Measurements from ENCODE around the gene MRPL58.
"Not testable (repeated sequence)": the region's sequence is repeated elsewhere in the genome, so short reads cannot be mapped to it uniquely, and the experiment has no call there.

The MRPL58 gene

DNA sequence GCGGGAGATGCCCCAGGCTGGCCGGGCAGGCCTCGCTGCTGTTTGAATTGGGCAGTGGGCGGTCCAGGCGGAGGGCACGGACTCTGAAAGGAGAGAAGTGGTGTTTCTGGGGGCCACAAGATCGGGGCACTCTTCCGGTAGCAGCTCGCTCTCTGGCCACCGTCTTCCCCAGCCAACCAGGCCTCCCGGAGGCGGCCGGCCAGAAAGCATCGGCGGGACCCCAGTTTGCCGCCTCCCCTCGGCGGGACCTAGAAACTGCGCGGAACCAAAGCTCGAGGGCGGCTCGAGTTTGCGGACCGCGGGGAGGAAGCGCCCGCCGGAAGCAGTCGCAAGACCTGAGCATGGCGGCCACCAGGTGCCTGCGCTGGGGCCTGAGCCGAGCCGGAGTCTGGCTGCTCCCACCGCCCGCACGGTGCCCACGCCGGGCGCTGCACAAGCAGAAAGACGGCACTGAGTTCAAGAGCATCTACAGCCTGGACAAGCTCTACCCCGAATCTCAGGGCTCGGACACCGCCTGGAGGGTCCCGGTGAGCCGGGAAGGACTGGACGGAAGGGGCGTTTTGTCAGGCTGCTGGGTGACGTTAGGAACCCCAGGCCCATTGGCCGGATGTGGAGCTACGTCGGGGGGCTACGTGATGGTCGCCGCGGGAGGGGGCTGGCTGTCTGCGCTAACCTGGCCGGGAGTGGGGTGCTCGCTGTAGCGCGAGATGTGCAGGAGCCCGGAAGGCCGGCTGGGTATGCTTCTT is at the start of gene MRPL58:
Gene MRPL58 (plus strand): TSS at position 325 of the 746 bp plus-strand sequence. CDS start 17 bp downstream, at position 342.
- peak; percentile 47 to 73 for DNase-seq

DNA sequence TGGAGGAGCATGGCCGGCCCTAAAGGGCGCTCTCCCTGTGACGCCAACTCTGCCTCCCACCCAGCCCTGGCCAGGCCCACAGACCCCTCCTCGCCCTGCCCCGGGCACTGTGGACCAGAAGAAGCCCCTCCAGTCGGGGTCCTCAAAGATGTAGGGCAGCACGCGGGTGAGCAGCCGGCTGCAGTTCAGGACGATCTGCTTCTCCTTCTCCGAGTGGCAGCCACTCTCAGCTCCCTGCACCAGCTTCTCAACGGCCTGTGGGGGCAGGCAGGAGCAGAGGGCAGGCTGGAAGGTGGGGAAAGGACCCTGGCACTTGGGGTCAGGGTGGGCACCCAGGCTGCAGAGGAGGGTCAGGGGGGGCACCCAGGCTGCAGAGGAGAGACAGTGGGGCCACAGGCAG is 48.8 kb upstream of the MRPL58 start:
- DNase-seq = no peak

DNA sequence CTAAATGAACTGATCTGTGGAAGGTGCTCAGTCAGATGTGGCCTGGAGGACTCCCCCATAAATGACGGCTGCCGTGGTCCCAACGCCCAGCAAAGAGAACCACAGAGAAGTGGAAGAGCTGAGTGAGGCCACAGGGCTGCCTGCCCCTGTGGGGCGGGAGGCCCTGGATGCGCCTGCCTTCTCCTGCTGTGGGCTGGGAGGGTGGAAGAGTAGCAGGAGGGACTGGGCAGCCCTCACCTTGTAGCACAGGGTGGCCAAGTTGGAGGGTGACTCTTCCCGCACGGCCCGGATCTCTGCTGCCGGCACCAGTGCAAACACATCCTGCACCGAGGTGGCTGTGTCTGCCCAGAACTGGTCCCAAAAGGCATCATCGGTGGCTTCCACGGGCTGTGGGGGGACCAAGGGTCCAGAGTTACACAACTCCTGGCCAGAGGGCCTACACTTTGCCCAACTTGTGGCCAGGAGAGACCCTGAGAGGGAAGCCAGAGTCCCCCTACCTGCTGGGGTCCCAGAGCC is 48.2 kb upstream of the MRPL58 start:
- no peak for DNase-seq

DNA sequence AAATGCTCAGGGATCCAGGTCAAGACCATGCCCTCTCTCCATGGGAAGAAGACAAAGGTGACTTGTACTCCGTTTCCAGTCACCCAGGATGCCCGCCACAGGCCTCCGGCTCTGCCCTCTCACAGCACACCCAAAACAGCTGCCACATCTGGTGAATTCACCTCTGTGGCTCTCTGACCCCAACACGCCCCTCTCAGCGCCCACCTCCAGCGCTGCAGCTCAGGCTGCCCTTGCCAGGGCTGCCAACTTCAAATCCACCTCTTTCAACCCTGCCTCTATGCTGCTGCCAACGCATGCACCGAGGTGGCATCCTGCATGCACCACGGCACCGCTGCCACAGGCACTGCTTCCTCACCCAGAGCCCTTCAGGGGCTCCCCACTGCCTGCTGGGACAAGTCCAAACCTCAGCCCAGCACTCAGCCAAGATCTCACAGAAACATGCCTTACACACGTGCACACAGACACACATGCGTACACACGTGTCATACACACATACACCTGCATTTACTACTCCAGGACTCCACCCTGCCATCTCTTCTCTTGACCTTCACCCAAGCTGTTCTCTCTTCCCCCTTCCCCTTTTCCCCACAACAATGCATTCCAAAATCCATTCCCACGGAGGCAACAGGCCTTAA is 47.4 kb upstream of the MRPL58 start:
- DNase-seq = no peak

DNA sequence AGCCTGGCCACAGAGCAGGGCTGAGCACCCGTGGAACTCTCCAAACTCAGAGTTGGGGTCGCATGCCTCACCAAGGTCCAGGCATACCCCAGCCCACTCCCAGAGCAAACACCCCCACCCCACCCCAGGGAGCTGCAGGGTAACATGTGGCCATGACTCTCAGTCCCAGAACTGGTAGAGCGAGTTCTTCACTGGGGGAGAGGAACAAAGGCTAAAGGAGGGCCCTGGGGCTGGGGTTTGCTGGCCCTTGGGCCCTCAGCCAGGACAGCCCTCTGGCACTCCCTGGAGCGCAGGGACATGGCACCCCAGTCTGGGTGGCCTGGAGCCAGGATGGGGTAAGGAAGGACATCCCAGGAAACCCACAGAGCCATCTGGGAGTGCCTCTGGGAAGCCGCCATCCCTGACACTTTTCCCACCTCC is 44.1 kb upstream of the MRPL58 start:
- DNase-seq = no peak

DNA sequence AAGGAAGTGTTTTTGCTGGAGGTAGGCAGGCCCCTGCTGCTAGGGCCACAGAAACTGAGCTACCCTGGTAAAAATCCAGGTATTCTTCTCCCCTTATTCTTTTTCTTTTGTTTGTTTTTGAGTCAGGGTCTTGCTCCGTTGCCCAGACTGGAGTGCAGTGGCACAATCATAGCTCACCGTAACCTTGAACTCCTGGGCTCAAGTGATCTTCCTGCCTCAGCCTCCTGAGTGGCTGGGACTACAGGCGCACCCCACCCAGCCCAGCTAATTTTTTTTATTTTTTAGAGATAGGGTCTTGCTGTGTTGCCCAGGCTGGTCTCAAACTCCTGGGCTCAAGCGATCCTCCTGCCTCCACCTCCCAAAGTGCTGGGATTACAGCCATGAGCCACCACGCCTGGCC is 43.0 kb upstream of the MRPL58 start:
- not testable (repeated sequence) for DNase-seq

DNA sequence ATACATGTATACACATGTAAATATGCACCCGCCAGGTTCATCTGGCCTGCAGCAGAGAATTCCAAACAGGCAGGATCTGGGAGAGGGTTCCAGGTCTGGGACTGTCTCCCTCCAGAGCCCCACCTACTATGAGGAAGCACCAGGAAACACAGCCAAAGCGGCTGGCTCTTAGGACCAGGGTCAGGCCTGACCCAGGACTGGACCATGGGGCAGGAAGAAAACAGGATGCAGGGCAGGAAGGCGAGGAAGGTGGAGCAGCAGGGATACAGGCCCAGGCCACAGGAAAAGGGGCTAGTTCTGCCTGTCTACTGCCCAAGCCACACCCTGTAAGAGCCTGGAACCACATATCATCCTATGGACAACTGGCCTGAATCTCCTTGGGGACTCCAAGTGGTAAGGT is 42.1 kb upstream of the MRPL58 start:
- no peak for DNase-seq

DNA sequence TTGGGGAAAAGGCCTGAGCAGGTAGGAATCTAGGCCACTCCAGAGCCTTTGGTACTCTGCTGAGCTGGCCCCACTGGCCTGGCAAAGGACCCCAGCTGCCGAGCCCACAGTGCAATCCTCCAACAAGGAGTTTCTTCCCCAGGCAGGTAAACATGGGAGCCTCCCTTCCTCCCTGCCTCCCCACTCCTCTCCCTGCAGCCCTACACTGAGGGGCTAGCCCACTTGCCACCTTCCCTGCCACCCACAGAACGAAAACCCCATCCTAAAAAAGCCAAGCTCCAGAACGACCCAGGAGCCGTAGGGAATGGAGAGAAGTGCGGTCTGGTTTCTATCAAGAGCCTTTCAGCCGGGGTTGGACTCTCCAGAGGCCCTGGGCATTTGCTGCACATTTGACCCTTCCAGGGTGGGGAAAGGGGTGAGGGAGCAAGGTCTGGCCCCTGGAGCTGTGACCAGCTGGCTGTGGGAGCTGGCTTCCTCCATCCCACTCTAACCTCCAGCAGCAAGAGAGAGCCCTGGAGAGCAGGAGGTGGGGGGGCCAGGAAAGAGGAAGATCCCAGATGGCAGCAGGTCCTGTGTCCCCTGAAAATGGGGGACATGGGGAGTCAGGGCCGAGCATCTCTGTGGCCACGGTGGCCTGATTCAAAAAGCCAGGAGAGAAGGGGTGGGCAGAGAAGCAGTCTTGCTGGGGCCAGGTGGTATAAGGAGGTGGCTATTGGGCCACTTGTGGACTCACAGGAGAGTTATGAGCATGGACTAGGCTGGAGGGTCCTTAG is 41.2 kb upstream of the MRPL58 start:
- DNase-seq = no peak

DNA sequence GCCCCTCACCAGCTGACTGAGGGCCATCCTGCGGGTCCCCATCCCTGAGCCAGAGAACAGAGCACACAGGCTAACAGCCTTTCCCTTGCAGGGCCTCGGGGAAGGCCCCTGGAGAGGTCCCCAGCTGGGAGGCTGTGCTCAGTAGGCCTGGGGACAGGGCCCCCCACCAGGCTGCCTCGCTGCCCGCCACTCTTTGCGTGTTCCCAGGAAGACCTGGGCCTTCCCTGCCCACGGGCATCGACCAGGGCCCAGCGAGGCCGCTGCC is 40.7 kb upstream of the MRPL58 start:
- DNase-seq = no peak

DNA sequence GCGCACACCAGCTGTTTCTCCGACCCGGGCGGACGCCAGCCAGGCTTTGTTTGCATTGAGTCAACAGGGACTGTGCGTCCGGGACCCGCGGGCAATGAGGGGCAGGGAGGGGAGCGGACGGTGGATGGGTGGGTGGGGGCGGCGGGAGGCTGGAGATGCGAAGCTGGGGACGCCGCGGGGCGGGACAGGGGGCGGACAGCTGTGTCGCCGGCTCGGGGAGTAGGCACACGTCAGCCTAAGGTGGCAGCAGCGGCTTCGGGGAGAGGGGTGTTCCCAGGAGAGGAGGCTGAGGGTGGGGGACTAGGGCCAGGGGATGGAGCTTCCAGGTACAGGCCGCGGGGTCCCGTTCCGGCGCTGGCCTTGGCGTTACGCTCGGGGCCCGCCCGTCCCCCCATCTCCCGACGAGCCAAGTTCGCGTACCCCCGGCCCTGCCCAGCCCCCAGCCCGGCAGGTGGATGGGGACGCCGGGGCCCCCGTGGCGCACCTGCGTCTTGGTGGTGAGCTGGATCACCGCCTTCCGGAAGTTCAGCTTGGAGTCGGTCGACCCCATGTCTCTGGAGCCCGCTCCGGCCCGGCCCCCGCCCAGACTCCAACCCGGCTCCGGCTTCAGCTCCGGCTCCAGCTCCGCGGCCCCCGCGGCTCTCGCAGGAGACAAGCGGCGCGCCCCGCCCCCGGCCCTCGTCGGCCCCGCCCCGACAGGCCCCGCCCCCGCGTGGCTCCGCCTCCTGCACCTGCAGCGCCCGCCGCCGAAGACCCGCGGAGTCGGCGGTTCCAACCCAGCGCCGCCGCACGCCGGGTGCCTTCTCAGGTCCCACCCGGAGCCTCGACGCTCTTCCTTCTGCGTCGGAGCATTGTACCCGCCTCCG is 40.1 kb upstream of the MRPL58 start, which contains the start of gene HID1:
Gene HID1 (minus strand): TSS at position 653 of the 866 bp plus-strand sequence. CDS start 103 bp downstream, at position 550.
- DNase-seq = no peak

DNA sequence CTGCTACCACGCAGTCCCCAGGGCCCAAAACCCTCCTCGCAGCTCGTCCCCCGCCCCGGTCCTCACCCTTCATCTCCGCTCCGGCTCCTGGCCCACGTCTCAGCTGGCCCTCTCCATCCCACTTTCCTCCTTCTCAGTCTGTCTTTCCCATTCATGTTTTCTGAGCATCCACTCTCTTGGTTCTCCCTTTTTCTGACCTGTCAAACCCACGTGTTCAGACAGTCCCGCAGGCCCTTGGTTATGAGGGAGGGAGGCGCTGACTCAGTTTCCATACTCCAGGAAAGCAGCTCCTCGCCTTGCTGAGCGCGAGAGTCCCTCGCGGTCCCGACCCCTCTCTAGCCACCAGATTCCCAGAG is 39.5 kb upstream of the MRPL58 start:
- DNase-seq = no peak

DNA sequence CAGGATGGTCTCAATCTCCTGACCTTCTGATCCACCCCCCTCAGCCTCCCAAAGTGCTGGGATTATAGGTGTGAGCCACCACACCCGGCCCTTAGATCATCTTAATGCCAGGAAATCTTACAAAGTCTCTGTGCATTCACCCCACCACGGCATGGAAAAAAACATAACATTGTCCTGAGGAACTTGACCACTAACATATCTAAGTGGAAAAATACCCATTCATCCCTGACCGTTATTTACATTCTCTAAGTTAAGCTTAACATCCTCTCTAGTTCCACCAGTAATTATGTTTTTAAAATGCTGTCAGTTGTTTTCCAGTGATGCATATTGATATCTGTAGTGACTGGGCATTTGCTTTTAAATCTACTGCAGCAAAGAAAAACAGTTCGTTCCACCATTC is 36.5 kb upstream of the MRPL58 start:
- DNase-seq = no peak

DNA sequence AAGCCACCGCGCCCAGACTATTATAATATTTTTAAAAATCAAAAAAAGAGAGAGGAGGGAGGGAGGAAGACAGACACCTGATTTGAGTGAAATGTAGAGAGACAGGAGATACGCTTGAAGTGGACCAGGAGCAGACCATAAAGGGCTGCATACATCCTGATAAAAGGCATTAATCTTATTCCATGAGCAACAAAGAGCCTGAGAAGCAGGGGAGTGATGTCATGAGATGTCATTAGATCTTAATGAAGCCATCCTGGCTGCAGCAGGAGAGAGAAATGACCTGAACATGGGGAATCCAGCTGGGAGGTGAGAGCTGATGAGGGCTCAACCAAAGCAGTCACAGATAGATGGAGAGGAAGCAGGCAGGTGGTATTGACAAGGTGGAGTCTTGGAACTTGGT is 34.7 kb upstream of the MRPL58 start:
- no peak for DNase-seq

DNA sequence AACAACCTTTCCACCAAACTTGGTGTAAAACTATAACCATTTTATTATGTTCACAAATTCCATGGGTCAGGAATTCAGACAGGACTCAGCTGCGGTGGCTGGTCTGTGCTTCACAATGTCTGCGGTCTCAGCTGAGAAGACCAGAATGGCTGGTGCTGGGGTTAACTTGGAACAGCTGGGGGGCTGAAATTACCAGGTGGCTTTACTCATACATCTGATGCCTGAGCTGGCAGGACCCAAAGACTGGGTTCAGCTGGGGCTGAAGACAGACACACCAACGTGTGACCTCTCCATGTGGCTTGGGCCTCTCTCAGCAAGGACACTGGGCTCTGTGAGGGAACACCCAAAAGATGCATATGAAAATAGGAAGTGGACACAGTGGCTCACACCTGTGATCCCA is 34.2 kb upstream of the MRPL58 start:
- DNase-seq = no peak

DNA sequence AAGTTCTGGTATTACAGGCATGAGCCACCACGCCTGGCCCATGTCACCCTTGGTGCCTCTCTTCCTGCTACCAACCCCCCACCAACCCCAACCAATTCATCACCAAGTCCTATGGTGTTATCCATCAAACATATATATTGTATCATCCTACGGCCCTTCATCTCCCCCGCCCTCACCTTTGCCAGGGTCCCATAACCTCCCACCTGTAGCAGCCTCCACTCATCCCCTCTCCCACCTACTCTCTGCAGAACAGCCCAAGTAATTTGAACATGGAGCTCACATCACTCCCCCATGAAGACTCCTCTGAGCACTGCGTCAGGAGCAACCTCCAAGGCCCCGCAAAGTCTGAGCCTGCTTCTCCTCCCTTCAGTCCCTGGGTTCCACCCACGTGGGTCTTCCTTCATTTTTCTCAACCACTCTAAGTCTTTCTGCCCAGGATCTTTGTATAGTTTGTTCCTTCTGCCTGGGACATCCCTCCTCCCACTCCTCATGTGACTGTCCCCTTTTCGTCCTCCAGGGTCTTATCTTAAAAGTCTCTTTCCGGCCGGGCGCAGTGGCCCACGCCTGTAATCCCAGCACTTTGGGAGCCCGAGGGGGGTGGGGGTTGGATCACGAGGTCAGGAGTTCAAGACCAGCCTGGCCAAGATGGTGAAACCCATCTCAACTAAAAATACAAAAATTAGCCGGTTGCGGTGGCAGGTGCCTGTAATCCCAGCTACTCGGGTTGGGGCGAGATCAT is 32.9 kb upstream of the MRPL58 start:
- no peak for DNase-seq

DNA sequence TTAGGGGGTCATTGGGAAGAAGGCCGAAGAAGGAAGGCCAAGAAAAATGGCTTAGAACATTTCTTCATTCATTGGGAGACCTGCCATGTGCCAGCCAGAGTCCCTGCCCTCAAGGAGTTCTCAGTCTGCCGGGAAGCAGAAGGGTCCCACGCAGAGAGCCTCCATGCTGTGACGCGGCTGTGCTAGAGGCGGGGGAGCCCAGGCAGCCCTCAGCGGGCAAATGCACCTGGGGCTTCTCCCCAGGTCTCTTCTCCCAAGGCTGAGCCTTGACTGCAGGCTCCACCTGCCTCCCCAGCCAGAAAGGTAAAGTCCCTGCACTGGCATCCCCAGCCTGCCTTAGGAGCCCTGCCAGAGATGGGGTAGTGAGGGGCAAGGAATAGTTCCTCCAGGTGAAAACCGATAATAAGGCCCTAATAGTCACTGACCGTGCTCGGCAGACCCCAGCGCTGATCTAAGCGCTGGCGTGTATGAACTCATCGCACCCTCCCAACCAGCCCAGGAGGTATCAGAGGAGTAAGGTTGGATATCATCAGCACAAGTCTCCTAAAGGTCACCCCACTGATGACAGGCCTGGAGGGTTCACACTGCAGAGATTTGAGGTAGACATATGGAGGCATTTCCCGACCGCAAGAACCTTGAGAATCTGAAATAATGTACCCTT is 31.0 kb upstream of the MRPL58 start:
- DNase-seq = no peak

DNA sequence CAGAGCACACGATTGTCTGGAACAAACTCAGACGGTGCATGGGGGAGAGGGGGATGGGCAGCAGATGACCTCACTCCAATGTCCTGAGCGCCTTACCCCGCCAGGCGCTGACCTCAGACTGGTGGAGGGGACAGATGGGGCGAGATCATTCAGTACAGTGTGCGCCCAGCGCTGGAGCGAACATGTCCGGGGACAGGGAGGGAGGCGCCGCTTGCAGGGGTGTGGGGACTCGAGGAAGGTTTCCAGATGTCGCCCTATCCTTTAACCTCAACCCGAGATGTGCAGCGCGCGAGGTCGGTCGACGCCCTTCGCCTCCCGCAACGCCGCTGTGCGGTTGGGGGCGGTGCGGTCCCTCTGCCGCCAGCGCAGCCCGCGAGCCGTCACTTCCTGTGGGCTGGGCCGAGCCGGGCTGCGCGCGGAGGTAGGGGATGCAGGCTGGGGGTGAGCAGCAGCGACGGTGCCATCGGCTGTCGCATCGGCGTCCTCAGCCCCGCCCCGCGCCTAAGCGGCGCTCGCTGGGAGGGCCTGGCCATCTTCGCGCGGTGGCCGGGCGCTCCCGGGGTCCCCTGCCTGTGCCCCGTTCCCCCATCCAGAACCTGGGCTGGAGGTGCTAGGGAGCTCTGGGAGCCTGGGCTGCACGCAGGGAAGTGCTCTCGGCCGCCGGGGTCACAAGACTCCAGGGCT is 30.3 kb upstream of the MRPL58 start:
- DNase-seq = no peak

DNA sequence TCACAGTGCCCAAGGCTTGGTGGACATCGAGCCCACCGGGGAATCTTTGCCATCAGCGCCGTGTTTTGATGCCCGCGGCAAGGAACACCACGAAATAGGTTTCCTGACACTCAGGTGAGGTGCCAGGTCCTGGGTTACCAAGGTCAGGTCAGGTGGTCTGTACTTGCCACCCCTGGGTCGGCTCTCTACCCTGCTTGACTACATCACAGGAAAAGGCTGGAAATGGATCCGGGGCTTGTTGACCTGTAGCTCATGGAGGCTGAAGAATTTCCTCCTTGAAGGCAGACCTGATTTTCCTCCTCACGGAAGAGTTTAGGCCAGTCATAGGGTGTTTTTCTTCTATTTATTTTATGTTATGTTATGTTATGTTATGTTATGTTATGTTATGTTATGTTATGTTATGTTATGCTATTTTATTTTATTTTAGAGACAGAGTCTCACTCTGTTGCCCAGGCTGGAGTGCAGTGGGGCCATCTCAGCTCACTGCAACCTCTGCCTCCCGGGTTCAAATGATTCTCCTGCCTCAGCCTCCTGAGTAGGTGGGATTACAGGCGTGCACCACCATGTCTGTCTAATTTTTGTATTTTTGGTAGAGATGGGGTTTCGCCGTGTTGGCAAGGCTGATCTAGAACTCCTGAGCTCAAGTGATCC is 29.7 kb upstream of the MRPL58 start:
- DNase-seq = not testable (repeated sequence)

DNA sequence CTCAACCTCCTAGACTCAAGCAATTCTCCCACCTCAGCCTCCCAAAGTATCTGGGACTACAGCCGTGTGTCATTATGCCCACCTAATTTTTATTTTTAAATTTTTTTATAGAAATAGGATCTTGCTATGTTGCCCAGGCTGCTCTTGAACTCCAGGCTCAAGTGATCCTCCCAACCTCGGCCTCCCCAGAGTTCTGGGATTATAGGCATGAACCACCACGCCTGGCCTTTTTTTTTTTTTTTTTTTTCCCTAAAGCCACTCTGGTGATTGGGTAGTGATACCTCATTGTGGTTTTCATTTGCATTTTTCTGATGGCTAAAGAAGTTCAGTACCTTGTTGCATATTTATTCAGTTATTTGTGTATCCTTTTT is 26.3 kb upstream of the MRPL58 start:
- DNase-seq = no peak

DNA sequence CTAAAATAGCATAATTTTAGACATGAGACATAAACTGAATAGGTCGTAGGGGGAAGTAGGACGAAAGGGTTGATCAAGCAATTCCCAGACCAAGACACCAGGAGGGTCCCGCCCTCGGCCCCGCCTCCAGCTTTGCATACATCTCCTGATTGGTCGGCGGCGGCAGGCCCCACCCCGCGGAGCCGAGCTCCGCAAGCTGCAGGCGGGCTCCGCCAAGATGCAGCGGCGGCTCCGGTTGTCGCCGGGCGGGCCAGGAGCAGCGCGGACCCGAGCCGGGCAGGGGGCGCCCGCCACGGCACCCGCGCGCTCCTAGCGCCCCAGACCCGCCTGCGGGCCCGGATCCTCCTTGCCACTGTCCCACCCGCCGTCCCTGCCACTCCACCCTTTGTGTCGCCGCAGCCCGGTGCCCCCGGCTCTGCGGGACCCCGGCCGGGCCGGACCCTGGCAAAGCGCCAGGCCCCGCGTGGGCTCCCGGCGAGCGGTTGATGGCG is 25.0 kb upstream of the MRPL58 start, which contains the start of gene CDR2L:
Gene CDR2L (plus strand): TSS at position 215 of the 491 bp plus-strand sequence. CDS start 412 bp downstream, outside the sequence.
- peak; percentile 77 to 89 for DNase-seq
